Hepatocyte (in vitro differentiated cells): ENCODE results near the gene NTF3. TPM values are rescaled to one million over a fixed set of nuclear protein-coding genes. Genes with fewer than 3 reads are reported as not detected.

Source experiments
- DNase-seq: peaks from one replicate; pipeline ENCODE4 v3.0.0-alpha.2; 2016; ENCODE audit warnings: low spot score
- H2AFZ ChIP-seq: fragments of 200-600 bp; sonication (generic); 2 replicates; pipeline ENCODE4 v1.6.0; 2016; ENCODE audit warnings: antibody characterized with exemption, mild to moderate bottlenecking
- H3K27ac ChIP-seq: fragments of 200-600 bp; sonication (generic); 2 replicates; pipeline ENCODE4 v1.5.1; 2016; ENCODE audit warnings: mild to moderate bottlenecking
- H3K27me3 ChIP-seq: fragments of 200-600 bp; sonication (generic); 2 replicates; pipeline ENCODE4 v1.6.1; 2016
- H3K36me3 ChIP-seq: fragments of 200-600 bp; sonication (generic); replicated peaks from 2 replicates; pipeline ENCODE4 v1.5.1; 2016; ENCODE audit warnings: low read depth; ENCODE audit not compliant: insufficient read depth
- H3K4me1 ChIP-seq: fragments of 200-600 bp; sonication (generic); 2 replicates; pipeline ENCODE4 v1.5.1; 2016; ENCODE audit warnings: mild to moderate bottlenecking, moderate library complexity; ENCODE audit not compliant: insufficient read depth
- H3K4me2 ChIP-seq: fragments of 200-600 bp; sonication (generic); 2 replicates; pipeline ENCODE4 v1.6.0; 2016
- H3K4me3 ChIP-seq: fragments of 200-600 bp; sonication (generic); 2 replicates; pipeline ENCODE4 v1.5.1; 2016; ENCODE audit warnings: mild to moderate bottlenecking
- H3K79me2 ChIP-seq: fragments of 200-600 bp; sonication (generic); 2 replicates; pipeline ENCODE4 v1.6.0; 2017; ENCODE audit warnings: mild to moderate bottlenecking
- H3K9me2 ChIP-seq: fragments of 200-600 bp; sonication (generic); replicated peaks from 2 replicates; pipeline ENCODE4 v1.6.0; 2017; ENCODE audit warnings: mild to moderate bottlenecking; ENCODE audit not compliant: insufficient read depth
- H3K9me3 ChIP-seq: fragments of 200-600 bp; sonication (generic); 2 replicates; pipeline ENCODE4 v1.5.1; 2016; ENCODE audit warnings: low read depth, mild to moderate bottlenecking
- H4K20me1 ChIP-seq: fragments of 200-600 bp; sonication (generic); 2 replicates; pipeline ENCODE4 v1.6.0; 2016; ENCODE audit warnings: mild to moderate bottlenecking; ENCODE audit not compliant: insufficient read depth, poor library complexity, severe bottlenecking
- CTCF ChIP-seq: fragments of 200-600 bp; sonication (generic); IDR thresholded peaks from 2 replicates; pipeline ENCODE4 v1.5.1; 2016; ENCODE audit warnings: antibody characterized with exemption, mild to moderate bottlenecking; ENCODE audit not compliant: poor library complexity
- EZH2 ChIP-seq: fragments of 200-600 bp; sonication (generic); IDR thresholded peaks from 2 replicates; pipeline ENCODE4 v1.6.1; 2016; ENCODE audit warnings: antibody characterized with exemption, mild to moderate bottlenecking, borderline replicate concordance
- EZH2phosphoT487 ChIP-seq: fragments of 200-600 bp; sonication (generic); IDR thresholded peaks from one replicate; pipeline ENCODE4 v1.6.1; 2018; ENCODE audit warnings: antibody characterized with exemption, mild to moderate bottlenecking, low read depth, moderate library complexity; ENCODE audit not compliant: unreplicated experiment, severe bottlenecking
- WGBS: methylation state at CpG from one replicate; pipeline ENCODE4 v1.1.6; 2016; ENCODE audit warnings: low lambda C conversion rate; ENCODE audit errors: missing lambda C conversion rate; 5-methylcytosine and 5-hydroxymethylcytosine counted together
- polyA plus RNA-seq: library from polyadenylated mRNA; unstranded; fragments of >200 nt; fragmentation: Nextera tagmentation; extraction: Ambion mirVana; gene quantifications from 2 replicates; pipeline ENCODE4 v1.2.1, GENCODE V29; 2016
- total RNA-seq: library from RNA; depleted of rRNA; stranded (reverse); fragments of >200 nt; gene quantifications from 2 replicates; pipeline ENCODE4 v1.2.3, GENCODE V29; 2014

NTF3 gene
- total and polyA plus RNA-seq, 2 experiments from 2014 or later = 5.0 to 7.1 TPM

- Histone ChIP-seq H3K4me1 (peaks cover 12% of the 10 kb centered on the region), H3K9me3 (no peaks in the 10 kb centered on the region), H3K9me2 (no peaks in the 10 kb centered on the region), H3K4me2 (no peak overlapping the region), H3K27me3 (no peaks in the 10 kb centered on the region), H3K27ac (no peak overlapping the region), H3K36me3 (no peaks in the 10 kb centered on the region), H2AFZ (no peak overlapping the region), H3K79me2 (peaks cover 91% of the 10 kb centered on the region), H4K20me1 (peaks cover 8% of the 10 kb centered on the region), H3K4me3 (no peak overlapping the region)
- DNase-seq = no peak
- WGBS = 88% methylated on average over 7 of the region's 7 CpGs
- TF ChIP-seq CTCF (no peak), EZH2 (no peak), EZH2phosphoT487 (no peak)
Measured at GRCh38 chr12:5440978-5441377, 9.1 kb downstream of the NTF3 start.

GRCh38 chr12:5441497-5442236 lies 9.8 kb downstream of the NTF3 start:
- Histone ChIP-seq H3K79me2 (peaks cover 88% of the 10 kb centered on the region), H3K4me1 (peaks cover 11% of the 10 kb centered on the region), H3K4me3 (no peak overlapping the region), H4K20me1 (peaks cover 7% of the 10 kb centered on the region), H2AFZ (no peak overlapping the region), H3K4me2 (no peak overlapping the region), H3K27me3 (no peaks in the 10 kb centered on the region), H3K27ac (no peak overlapping the region), H3K36me3 (no peaks in the 10 kb centered on the region), H3K9me3 (no peaks in the 10 kb centered on the region), H3K9me2 (no peaks in the 10 kb centered on the region)
- 72% methylated on average over 10 of the region's 10 CpGs for whole genome bisulfite sequencing
- no peak for TF ChIP-seq EZH2
- DNase-seq = no peak

- H3K27ac ChIP-seq = no peak overlapping the region
- no peaks in the 10 kb centered on the region for H3K9me3 ChIP-seq
- peaks cover 3% of the 10 kb centered on the region for H4K20me1 ChIP-seq
Measured at GRCh38 chr12:5442251-5443006, 10.5 kb downstream of the NTF3 start.

More at GRCh38 chr12:5442251-5443006, 10.5 kb downstream of the NTF3 start:
- DNase-seq = peak; percentile 62
- 63% methylated on average over 11 of the region's 11 CpGs for WGBS
- Histone ChIP-seq H3K4me3 (no peak overlapping the region), H2AFZ (no peak overlapping the region), H3K4me2 (no peak overlapping the region), H3K4me1 (peaks cover 4% of the 10 kb centered on the region), H3K36me3 (no peaks in the 10 kb centered on the region), H3K27me3 (no peaks in the 10 kb centered on the region), H3K79me2 (peaks cover 85% of the 10 kb centered on the region), H3K9me2 (no peaks in the 10 kb centered on the region)
- TF ChIP-seq EZH2 = no peak
- TF ChIP-seq CTCF = peak; percentile 74
- TF ChIP-seq EZH2phosphoT487 = no peak
